Endometrium (tissue), 2 donors: ENCODE results near the gene BRIP1.
"Not testable (repeated sequence)": the region's sequence is repeated elsewhere in the genome, so short reads cannot be mapped to it uniquely, and the experiment has no call there.

ENCODE experiments used
- FAIRE-seq: peaks from 2 replicates; lab custom pipeline; 2012; peaks lifted over from hg19 to GRCh38; lab: Jason Lieb, UNC
- donor health status: control.
- donor health status: control.

The BRIP1 gene

GRCh38 chr17:61862975-61863800, at the start of gene BRIP1:
Gene BRIP1, minus strand, starts transcription at chr17:61863528. Its CDS starts 1,989 bp downstream, at chr17:61861539.
- FAIRE-seq, result peak; percentile 90

- FAIRE-seq, result no peak
Observed at GRCh38 chr17:61908292-61909037, 45.1 kb upstream of the BRIP1 start.

DNA sequence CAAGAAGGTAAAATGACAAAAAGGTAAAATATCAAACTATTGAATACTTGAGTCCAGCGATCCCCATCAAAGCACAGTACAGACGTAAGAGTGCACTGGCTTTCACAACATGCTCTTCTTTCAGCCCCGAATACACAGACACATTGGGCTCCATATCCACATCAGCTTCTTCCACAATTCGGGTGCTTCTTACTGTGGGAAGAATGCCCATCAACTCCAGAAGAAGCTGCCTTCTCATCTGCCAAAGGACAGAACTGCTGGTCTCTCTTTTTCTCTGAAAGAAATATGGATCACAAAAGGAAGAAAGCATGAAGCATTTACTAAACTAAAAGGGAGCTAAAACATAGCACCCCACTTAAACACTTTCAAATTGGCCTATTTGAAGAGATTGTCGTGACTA, 44.0 kb upstream of the BRIP1 start:
- FAIRE-seq, result no peak

DNA sequence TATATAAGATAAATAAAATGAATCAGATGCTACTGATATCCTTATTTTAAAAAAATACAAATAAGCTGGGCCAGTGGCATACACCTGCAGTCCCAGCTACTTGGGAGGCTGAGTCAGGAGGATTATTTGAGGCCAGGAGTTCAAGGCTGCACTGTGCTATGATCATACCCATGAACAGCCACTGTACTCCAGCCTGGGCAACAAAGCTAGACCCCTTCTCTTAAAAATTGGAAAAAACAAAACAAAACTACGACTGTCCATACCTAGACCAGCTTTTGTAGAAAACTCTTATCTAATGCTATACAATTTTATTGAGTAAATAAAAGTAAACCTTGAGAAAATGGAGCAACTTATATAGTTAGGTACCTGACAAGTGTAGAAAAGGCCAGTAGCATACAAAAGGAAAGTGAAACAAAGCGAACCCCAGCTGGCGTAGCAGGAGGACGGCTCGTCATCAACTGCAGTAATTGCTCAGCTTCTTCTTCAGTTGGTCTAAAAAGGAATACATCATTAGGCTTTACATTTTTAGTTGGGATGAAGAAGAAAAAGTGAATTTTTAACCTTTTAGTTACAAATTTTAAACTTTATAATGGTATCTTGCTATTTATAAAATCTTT, 40.9 kb upstream of the BRIP1 start:
- no peak for FAIRE-seq

DNA sequence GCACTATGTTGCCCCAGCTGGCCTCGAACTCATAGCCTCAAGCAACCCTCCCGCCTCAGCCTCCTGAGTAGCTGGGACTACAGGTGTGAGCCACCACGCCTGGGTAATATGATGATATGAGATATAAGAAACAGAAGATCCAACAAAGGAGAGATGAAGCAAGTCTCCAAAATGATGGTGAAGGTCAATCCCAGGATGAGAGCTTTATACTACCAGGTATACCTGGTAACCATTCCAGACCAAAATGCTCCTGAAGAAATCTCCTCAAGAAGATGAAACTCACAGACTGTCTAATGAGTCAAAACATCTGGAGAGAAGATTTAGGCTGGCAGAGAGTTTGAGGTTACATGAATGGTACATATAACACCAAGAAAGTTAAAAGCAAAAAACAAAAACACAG, 39.9 kb upstream of the BRIP1 start:
- no peak for FAIRE-seq

DNA sequence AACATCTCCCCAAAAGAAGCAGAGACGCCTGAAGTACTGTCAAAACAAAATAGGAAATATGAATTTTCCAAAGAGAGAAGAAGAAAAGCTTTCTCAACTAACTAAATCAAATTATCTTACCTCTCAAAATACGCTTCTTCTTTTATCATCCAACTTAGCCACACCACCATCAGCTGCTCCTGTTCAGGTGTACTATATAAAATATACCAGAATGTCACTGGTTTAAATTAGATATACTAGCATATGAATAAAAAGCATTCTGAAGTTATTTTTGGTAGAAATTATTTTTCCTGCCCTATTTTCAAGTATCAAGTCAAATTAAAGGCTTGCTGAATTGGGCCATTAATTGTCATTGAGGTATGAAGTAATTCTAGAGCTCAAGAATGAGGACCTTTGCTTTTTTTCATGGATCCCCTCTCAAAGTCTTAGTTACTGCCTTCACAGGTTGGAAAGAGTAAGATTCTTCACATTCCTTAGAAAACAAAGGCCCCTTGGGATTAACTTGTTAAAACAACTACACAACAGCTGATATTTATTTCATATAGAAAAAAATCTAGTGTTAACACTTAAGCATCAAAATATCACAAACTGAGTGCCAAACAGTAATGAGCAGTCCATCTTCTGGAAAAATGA, 34.3 kb upstream of the BRIP1 start:
- no peak for FAIRE-seq

GRCh38 chr17:61895391-61895790, 32.1 kb upstream of the BRIP1 start:
- no peak for FAIRE-seq

- not testable (repeated sequence) for FAIRE-seq
Observed at GRCh38 chr17:61894310-61894709, 31.0 kb upstream of the BRIP1 start.

- not testable (repeated sequence) for FAIRE-seq
Observed at GRCh38 chr17:61887733-61888132, 24.4 kb upstream of the BRIP1 start.

GRCh38 chr17:61885865-61886264, 22.5 kb upstream of the BRIP1 start:
- not testable (repeated sequence) for FAIRE-seq

GRCh38 chr17:61884864-61885263, 21.5 kb upstream of the BRIP1 start:
- FAIRE-seq, result no peak

DNA sequence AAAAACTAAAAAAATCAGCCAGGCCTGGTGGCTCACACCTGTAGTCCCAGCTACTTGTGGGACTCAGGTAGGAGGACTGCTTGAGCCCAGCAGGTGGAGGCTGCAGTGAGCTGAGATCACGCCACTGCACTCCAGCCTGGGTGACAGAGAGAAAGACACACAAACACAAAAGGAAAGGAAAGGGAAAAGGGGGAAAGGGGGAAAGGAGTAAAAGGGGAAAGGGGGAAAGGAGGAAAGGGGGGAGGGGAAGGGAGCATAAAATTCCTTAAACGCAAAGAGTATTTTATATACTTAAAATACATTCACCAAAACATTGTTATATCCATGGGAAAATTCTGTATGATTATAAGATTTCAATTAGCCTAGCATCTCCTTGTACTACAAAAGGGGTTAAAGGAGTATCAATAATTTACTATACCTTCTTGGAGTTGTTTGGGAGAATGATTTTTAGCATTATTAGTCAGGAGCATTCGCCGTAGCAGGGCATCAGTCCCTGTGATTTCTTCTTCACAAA, 17.3 kb upstream of the BRIP1 start:
- no peak for FAIRE-seq

GRCh38 chr17:61878984-61879612, 15.8 kb upstream of the BRIP1 start:
- no peak for FAIRE-seq

DNA sequence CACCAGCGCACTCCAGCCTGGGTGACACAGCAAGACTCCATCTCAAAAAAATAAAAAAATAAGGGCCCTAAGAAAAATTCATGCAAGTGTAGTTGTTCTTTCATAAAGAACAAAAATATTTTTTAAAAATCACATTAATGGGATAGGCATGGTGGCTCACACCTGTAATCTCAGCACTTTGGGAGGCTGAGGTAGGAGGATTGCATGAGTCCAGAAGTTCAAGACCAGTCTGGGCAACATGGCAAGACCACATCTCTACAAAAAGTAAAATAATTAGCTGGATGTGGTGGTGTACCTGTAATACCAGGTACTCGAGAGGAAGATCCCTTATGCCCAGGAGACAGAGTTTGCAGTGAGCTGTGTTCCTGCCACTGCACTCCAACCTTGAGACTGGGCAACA, 15.2 kb upstream of the BRIP1 start:
- no peak for FAIRE-seq

GRCh38 chr17:61877837-61878236, 14.5 kb upstream of the BRIP1 start:
- no peak for FAIRE-seq

- no peak for FAIRE-seq
Observed at GRCh38 chr17:61875804-61876203, 12.5 kb upstream of the BRIP1 start.

- FAIRE-seq, result no peak
Observed at GRCh38 chr17:61875285-61875684, 12.0 kb upstream of the BRIP1 start.

DNA sequence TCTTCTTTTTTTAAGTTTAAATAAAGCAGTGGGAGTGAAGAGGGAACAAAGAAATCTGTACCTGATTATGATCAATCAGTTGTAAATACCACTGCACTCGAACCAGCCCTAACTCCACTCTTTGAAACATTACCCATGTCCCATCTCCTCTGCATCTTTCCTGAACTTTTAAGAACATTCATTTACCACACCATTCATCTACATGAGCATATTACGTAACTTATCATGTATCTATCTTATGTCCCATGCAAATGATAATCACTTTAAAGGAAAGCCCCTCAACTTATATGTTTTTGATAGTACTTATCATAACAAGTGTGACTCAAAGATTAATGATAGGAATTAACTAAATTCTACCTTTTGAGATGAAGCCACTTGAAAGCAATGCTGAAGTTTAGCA, 10.7 kb upstream of the BRIP1 start:
- no peak for FAIRE-seq

DNA sequence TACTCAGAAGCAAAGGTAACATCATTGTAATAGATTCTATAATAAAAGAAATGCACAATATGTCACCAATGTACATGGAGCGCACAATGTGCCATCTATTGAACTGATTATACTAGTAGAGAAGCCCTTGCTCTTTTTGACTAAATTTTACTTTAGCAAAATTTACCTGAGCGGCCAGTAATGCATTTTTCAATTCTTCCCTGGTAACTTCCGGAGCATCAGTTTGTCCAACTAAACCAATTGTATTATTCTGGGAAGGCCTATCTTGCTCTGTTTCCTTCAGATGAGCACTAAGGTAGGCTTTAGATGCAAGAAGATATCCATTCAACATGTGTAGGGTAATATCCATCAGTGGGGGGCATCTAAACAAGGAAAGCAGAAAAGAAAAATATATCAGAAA, 8.8 kb upstream of the BRIP1 start:
- FAIRE-seq, result no peak

GRCh38 chr17:61869138-61869537, 5.8 kb upstream of the BRIP1 start:
- no peak for FAIRE-seq

GRCh38 chr17:61868074-61868473, 4.7 kb upstream of the BRIP1 start:
- no peak for FAIRE-seq

- FAIRE-seq, result no peak
Observed at GRCh38 chr17:61867033-61867432, 3.7 kb upstream of the BRIP1 start.
